MM.1S (cell line): ENCODE results near the gene STX10.
A peak's percentile ranks its signal among the peaks of the same experiment; 100 is the strongest.

Experiments used
- DNase-seq: peaks from one replicate; pipeline ENCODE4 v3.0.0-alpha.2; 2015
- H2AFZ ChIP-seq: fragments of 300-600 bp; sonication (generic); 2 replicates; pipeline ENCODE4 v1.6.0; 2016; ENCODE audit warnings: antibody characterized with exemption, low read length
- H3F3A ChIP-seq: fragments of 300-600 bp; sonication (generic); 2 replicates; pipeline ENCODE4 v1.6.1; 2016; ENCODE audit warnings: mild to moderate bottlenecking, antibody characterized with exemption, low read length, moderate library complexity, mixed read lengths; ENCODE audit not compliant: insufficient read depth
- H3K27ac ChIP-seq: fragments of 300-600 bp; sonication (generic); 2 replicates; pipeline ENCODE4 v1.5.1; 2016; ENCODE audit warnings: mild to moderate bottlenecking, low read length
- H3K27me3 ChIP-seq: fragments of 300-600 bp; sonication (generic); replicated peaks from 2 replicates; pipeline ENCODE4 v1.6.0; 2016; ENCODE audit warnings: low read length; ENCODE audit not compliant: insufficient read depth
- H3K36me3 ChIP-seq: fragments of 300-600 bp; sonication (generic); replicated peaks from 2 replicates; pipeline ENCODE4 v1.6.1; 2016; ENCODE audit warnings: mild to moderate bottlenecking, low read length, mixed read lengths; ENCODE audit not compliant: insufficient read depth
- H3K4me1 ChIP-seq: fragments of 300-600 bp; sonication (generic); 2 replicates; pipeline ENCODE4 v1.6.1; 2016; ENCODE audit warnings: low read length, mixed read lengths
- H3K4me2 ChIP-seq: fragments of 300-600 bp; sonication (generic); 2 replicates; pipeline ENCODE4 v1.6.0; 2016; ENCODE audit warnings: low read depth, low read length
- H3K4me3 ChIP-seq: fragments of 300-600 bp; sonication (generic); 2 replicates; pipeline ENCODE4 v1.5.1; 2016; ENCODE audit warnings: low read length, mixed read lengths
- H3K79me2 ChIP-seq: fragments of 300-600 bp; sonication (generic); 2 replicates; pipeline ENCODE4 v1.6.1; 2016; ENCODE audit warnings: mixed run types, low read length, mixed read lengths
- H3K9ac ChIP-seq: fragments of 300-600 bp; sonication (generic); 2 replicates; pipeline ENCODE4 v1.6.1; 2016; ENCODE audit warnings: low read length, mixed read lengths
- H3K9me2 ChIP-seq: fragments of 300-600 bp; sonication (generic); replicated peaks from 2 replicates; pipeline ENCODE4 v1.6.1; 2016; ENCODE audit warnings: mild to moderate bottlenecking, low read length, mixed read lengths; ENCODE audit not compliant: insufficient read depth
- H3K9me3 ChIP-seq: fragments of 300-600 bp; sonication (generic); replicated peaks from 2 replicates; pipeline ENCODE4 v1.6.1; 2016; ENCODE audit warnings: mild to moderate bottlenecking, low read length, mixed read lengths; ENCODE audit not compliant: insufficient read depth
- H4K20me1 ChIP-seq: fragments of 300-600 bp; sonication (generic); 2 replicates; pipeline ENCODE4 v1.6.1; 2016; ENCODE audit warnings: mild to moderate bottlenecking, low read length, moderate library complexity, mixed read lengths; ENCODE audit not compliant: insufficient read depth
- CTCF ChIP-seq: fragments of 300-600 bp; sonication (generic); IDR thresholded peaks from 2 replicates; pipeline ENCODE4 v1.5.1; 2016; ENCODE audit warnings: antibody characterized with exemption, low read length, mixed read lengths
- EZH2 ChIP-seq: fragments of 300-600 bp; sonication (generic); optimal IDR thresholded peaks from 2 replicates; pipeline ENCODE3; 2017; ENCODE audit warnings: low read depth, mild to moderate bottlenecking, antibody characterized with exemption, low read length, mixed read lengths
- EZH2phosphoT487 ChIP-seq: fragments of 300-600 bp; sonication (generic); IDR thresholded peaks from 2 replicates; pipeline ENCODE4 v1.6.1; 2018; ENCODE audit warnings: antibody characterized with exemption, low read length

Gene STX10

GRCh38 chr19:13164343-13165161, 14.4 kb upstream of the STX10 start:
- Histone ChIP-seq H3K27ac (no peak overlapping the region), H3K4me3 (peak overlapping the region; percentile 21; the same call in 1 of the 2 replicates), H3K79me2 (no peaks in the 10 kb centered on the region), H3K9me2 (no peaks in the 10 kb centered on the region), H3K4me1 (peaks cover 24% of the 10 kb centered on the region), H3K27me3 (peaks cover 39% of the 10 kb centered on the region), H3K4me2 (peak overlapping the region; percentile 42; the same call in 1 of the 2 replicates), H2AFZ (peak overlapping the region; percentile 48), H3K9ac (no peak overlapping the region), H3F3A (0 out of 2 replicates have a peak, but pooled peaks cover 7% of the 10 kb centered on the region), H3K9me3 (no peaks in the 10 kb centered on the region), H4K20me1 (no peaks in the 10 kb centered on the region), H3K36me3 (no peaks in the 10 kb centered on the region)
- no peak for DNase-seq
- TF ChIP-seq EZH2phosphoT487 (no peak), CTCF (no peak), EZH2 (no peak)

GRCh38 chr19:13163609-13164342, 13.6 kb upstream of the STX10 start:
- H3K4me2 ChIP-seq: peak overlapping the region; percentile 88; the same call in 1 of the 2 replicates
- no peaks in the 10 kb centered on the region for H4K20me1 ChIP-seq
- peak overlapping the region; percentile 21; the same call in 1 of the 2 replicates for H3K4me3 ChIP-seq
- no peaks in the 10 kb centered on the region for H3K79me2 ChIP-seq
- no peaks in the 10 kb centered on the region for H3K36me3 ChIP-seq
- TF ChIP-seq CTCF (no peak), EZH2phosphoT487 (no peak), EZH2 (no peak)
- H3K9me3 ChIP-seq: no peaks in the 10 kb centered on the region
- H3K27me3 ChIP-seq: peaks cover 42% of the 10 kb centered on the region
- DNase-seq: no peak
- H3K9ac ChIP-seq: no peak overlapping the region
- peak overlapping the region; percentile 48 for H2AFZ ChIP-seq
- H3K27ac ChIP-seq: no peak overlapping the region
- H3F3A ChIP-seq: 0 out of 2 replicates have a peak, but pooled peaks cover 7% of the 10 kb centered on the region
- peaks cover 24% of the 10 kb centered on the region for H3K4me1 ChIP-seq
- no peaks in the 10 kb centered on the region for H3K9me2 ChIP-seq

- H3K79me2 ChIP-seq: no peaks in the 10 kb centered on the region
- H3K27ac ChIP-seq: no peak overlapping the region
- H3F3A ChIP-seq: 0 out of 2 replicates have a peak, but pooled peaks cover 6% of the 10 kb centered on the region
- peak overlapping the region; percentile 88 for H3K4me2 ChIP-seq
- peaks cover 49% of the 10 kb centered on the region for H3K27me3 ChIP-seq
- H3K4me1 ChIP-seq: peaks cover 22% of the 10 kb centered on the region
- H4K20me1 ChIP-seq: no peaks in the 10 kb centered on the region
- peak overlapping the region; percentile 90 for H2AFZ ChIP-seq
- no peak for TF ChIP-seq CTCF
- TF ChIP-seq EZH2phosphoT487: no peak
- no peaks in the 10 kb centered on the region for H3K9me2 ChIP-seq
- H3K9me3 ChIP-seq: no peaks in the 10 kb centered on the region
- peak; percentile 56 for DNase-seq
- no peaks in the 10 kb centered on the region for H3K36me3 ChIP-seq
- H3K9ac ChIP-seq: peak overlapping the region; percentile 28; the same call in 1 of the 2 replicates
- peak overlapping the region; percentile 50 for H3K4me3 ChIP-seq
Observed at GRCh38 chr19:13162724-13163608, 12.8 kb upstream of the STX10 start.
